Fibroblast of lung (primary cell): ENCODE measurements around the gene GATC.

ENCODE experiments used
- EZH2 ChIP-seq: IDR thresholded peaks from 2 replicates; pipeline ENCODE4 v1.5.1; 2012; ENCODE audit warnings: low read length, control low read depth, mild to moderate bottlenecking; ENCODE audit errors: missing control alignments
- TF ChIP-seq, protein P1 (sequence below), 2 donors: IDR thresholded peaks in 1 of 2; conservative IDR thresholded peaks in 1 of 2; 1 replicate in 1 of 2; 2 replicates in 1 of 2; pipeline ENCODE4 v1.5.1; 2011 to 2012; ENCODE audit warnings: low read length in 2 of 2, control low read depth in 1 of 2, inconsistent platforms in 1 of 2, low read depth in 1 of 2, mild to moderate bottlenecking in 1 of 2

DNA sequence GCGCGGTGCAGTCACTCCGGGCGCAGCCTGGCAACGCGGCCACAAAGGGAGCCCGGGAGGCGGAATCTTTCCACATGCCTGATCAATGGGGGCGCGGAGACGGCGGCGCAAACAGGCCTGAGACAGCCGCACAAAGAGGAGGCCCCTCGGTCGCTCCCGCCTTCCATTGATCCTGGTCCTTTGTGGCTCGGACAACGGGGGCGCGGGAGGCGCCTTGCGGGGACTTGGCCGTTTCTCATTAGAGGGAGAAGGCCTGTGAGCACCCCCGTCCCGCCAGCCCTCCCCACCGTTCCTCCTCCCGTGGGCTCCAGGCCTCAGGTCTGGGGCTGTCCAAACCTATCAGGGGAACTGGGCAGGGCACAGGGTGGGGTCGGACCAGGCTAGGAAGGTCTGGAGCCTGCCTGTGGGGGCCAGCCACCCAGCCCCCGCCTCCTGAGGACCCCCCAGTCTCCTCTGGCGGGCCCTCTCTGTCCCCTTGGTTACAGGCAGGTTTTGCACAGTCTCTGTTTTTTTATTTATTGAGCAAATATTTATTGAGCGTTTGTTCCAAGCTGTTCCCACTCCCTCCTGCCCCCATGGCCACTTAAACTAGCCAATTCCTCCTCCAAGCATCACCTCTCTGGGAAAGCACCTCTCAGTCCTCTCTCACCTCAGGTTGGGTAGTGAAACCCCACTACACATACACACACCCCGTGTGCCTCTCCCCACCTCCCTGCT is 48.3 kb upstream of the GATC start:
- TF ChIP-seq, protein P1, sequence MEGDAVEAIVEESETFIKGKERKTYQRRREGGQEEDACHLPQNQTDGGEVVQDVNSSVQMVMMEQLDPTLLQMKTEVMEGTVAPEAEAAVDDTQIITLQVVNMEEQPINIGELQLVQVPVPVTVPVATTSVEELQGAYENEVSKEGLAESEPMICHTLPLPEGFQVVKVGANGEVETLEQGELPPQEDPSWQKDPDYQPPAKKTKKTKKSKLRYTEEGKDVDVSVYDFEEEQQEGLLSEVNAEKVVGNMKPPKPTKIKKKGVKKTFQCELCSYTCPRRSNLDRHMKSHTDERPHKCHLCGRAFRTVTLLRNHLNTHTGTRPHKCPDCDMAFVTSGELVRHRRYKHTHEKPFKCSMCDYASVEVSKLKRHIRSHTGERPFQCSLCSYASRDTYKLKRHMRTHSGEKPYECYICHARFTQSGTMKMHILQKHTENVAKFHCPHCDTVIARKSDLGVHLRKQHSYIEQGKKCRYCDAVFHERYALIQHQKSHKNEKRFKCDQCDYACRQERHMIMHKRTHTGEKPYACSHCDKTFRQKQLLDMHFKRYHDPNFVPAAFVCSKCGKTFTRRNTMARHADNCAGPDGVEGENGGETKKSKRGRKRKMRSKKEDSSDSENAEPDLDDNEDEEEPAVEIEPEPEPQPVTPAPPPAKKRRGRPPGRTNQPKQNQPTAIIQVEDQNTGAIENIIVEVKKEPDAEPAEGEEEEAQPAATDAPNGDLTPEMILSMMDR (conservative IDR thresholded peaks at IDR 0.05 in 1 of 2, IDR thresholded peaks at IDR 0.05 in 1 of 2; ENCODE audit: low read depth in 1 of 2, low read length in 2 of 2), result no peak
- TF ChIP-seq EZH2, result no peak
